ENCODE data around the gene OXSR1.

- TF ChIP-seq CTCF (IDR thresholded peaks at IDR 0.05) (no peak), POLR2A (IDR thresholded peaks at IDR 0.05) (no peak)
These were observed 8.6 kb downstream of the OXSR1 start for GRCh38 chr3:38173834-38174418.
